Esophagus mucosa (tissue), 1 donor: ENCODE results near the gene ARMCX2. TPM values are rescaled to one million over a fixed set of nuclear protein-coding genes. Genes with fewer than 3 reads are reported as not detected.
"Not testable (repeated sequence)": the region's sequence is repeated elsewhere in the genome, so short reads cannot be mapped to it uniquely, and the experiment has no call there.

ENCODE experiments used
- ATAC-seq: fragments of 200-7000 bp; cut with Tn5 transposase; one replicate; pipeline ENCODE4 v1.9.1; 2020
- total RNA-seq: library from RNA; stranded (reverse); gene quantifications from one replicate; pipeline ENCODE4 v1.2.4, GENCODE V29; 2023
- donor health status: DM: yes; HTN: yes; CAD: no.

The ARMCX2 gene
- total RNA-seq = 3.4 TPM

GRCh38 chrX:101659601-101660063, at the start of gene ARMCX2:
ARMCX2 (minus strand) TSS chrX:101659850; CDS start chrX:101657588, 2,262 bp downstream.
- ATAC-seq = no peak

DNA sequence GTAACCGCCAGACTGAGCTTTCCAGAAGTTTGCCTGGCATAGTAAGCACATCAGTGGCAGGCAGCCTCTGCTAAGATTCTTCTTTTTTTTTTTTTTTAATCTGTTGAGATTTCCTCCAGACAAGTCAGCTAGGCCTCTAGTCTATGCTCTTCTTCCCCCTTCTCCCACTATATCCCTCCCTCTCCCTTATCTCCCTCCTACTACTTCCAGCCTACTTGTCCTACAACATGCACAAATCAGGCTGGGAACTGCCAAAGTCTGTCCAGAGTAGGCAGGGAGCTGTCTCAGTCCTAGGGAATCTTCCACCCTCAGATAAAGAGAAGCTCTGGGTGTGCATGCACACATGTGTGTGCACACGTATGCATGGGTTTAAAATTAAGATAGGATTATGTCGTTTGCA, 49.7 kb upstream of the ARMCX2 start:
- no peak for ATAC-seq

DNA sequence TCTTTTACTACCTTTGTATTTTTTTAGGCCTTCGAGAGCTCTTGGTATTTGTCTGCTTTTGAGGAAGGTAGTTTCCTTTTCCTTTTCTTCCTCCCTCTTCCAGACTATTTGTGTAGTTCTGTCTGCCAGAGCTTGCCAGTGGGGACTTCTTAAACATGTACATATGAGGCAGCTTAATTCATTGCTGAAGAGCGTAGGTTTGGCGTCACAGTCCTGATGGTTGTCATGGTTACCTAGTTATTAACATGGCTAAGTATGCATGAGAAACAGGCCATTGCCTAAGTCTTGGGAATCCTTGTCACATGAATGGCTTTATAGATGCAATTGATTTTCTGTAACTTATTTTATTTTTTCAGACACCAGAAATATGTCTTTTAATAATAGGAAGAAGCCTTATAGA, 48.5 kb upstream of the ARMCX2 start:
- no peak for ATAC-seq

DNA sequence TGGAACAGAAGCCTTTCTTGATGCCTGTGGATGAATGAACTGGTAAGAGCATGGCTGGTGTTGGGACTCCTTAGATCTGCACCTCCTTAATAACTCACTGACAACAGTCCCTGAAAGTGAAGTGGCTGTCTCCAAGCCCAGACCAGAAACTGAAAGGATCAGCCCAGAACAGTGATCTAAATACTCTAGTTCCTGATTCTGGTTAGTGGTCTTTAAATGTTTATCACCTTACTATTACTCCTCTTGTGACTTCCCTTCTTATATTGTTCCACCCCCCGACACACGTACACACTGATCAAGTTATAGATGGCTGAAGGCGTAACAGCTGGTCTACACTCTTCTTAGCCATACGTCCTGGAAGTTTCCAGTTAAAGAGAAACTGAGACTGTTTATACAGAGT, 33.8 kb upstream of the ARMCX2 start:
- ATAC-seq = no peak

DNA sequence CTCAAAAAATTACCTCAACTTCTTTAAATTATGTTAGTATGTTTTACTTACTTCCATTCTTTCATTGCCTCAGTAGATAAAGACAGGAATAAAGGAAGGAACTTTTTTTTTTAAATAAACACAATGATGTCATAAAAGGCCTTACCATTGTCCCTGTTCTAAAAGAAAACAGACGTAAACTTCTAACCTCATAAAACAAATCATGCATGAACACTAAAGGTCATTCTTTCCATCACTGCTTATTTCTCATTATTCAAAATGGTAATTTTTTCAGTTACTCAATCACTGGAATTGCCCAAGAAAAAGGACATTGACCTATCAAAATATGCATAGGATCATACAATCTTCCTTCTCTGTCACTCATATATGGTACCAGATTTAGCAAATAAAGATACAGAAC, 32.2 kb upstream of the ARMCX2 start:
- ATAC-seq = no peak

GRCh38 chrX:101686574-101686973, 26.9 kb upstream of the ARMCX2 start:
- no peak for ATAC-seq

DNA sequence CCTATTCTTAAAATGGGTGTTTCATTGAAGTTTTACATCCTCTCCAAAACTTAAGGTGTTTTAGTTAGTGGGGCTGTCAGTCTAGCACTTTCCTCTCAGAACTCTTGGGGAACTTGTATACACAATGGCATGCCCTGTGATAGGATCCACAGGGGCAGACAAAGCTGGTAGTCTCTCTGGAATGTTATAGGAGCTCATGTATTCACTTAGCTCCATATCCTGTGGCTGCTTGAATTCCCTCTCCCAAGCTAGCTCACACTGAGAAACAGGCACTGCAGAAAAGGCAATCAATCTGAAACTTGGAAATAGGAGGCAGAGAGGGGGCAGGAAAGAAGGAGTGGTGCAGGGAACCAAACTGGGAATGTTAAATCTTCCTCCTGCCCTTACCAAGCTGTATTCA, 26.3 kb upstream of the ARMCX2 start:
- no peak for ATAC-seq

- ATAC-seq = no peak
Measured at GRCh38 chrX:101682723-101683122, 23.1 kb upstream of the ARMCX2 start.

DNA sequence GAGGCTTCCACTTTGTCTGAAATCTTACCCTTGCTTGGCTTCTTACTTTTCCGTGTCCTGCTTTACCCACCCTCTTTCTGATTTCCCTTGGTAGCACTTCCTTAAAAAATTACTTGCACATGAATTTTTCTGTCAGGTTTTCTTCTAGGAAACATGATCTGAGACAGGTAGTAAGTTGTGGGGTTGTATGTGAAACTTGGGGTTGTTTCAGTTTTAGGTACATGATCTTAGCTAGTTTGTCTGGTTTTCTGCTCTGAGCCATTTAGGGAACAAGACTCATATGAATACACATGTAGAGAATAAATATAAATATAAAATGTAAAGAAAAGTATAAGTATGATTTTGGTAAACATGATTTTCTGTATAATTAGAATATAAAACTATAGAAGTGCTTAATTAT, 17.4 kb upstream of the ARMCX2 start:
- no peak for ATAC-seq

GRCh38 chrX:101676571-101676970, 16.9 kb upstream of the ARMCX2 start:
- no peak for ATAC-seq

DNA sequence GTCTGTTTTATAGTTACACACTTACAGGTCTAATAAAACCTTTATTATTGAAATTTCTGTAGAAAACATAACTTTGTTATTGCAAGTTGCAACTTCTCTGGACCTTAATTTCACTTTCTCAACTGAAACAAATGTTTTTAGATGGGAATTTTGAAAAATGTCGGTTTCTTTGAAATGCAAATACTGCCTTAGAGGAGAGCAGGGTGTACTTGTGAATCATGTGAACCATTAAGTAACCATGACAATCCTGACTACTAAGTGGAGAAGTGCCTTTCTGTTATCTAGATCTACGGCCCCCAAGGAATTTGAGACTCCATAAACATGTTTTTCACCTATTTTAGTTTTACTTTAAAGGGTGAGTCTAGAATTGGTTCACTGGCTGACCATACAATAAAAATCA, 8.5 kb upstream of the ARMCX2 start:
- ATAC-seq = no peak

GRCh38 chrX:101658661-101659491, 774 bp downstream of the ARMCX2 start:
- ATAC-seq = peak; percentile 52

- peak; percentile 69 for ATAC-seq
Measured at GRCh38 chrX:101657495-101657894, 2.2 kb downstream of the ARMCX2 start.

GRCh38 chrX:101656817-101657216, 2.8 kb downstream of the ARMCX2 start:
- ATAC-seq = no peak

GRCh38 chrX:101655534-101655933, 4.1 kb downstream of the ARMCX2 start:
- no peak for ATAC-seq

- ATAC-seq = not testable (repeated sequence)
Measured at GRCh38 chrX:101647716-101648115, 11.9 kb downstream of the ARMCX2 start.

GRCh38 chrX:101642093-101642492, 17.6 kb downstream of the ARMCX2 start:
- peak; percentile 20 for ATAC-seq

- no peak for ATAC-seq
Measured at GRCh38 chrX:101639583-101639982, 20.1 kb downstream of the ARMCX2 start.

DNA sequence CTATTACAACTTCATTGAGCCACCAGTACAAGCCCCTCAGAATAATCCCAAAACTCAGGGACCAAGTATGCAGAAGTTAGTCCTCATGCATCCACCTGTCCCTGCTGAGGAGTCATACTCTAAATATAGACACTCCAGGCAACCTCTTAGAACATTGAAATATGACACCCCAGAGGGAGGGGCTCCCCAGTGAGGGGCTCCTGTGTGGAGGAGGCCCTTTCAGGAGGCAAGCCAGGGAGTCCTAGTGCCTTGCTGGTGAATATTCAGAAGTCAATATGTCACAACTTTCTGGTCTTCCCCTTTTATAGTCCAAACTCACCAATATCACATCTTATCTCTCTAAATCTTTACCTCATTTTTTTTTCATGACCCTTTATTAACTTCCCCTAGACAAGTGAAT, 40.3 kb downstream of the ARMCX2 start:
- ATAC-seq = no peak

DNA sequence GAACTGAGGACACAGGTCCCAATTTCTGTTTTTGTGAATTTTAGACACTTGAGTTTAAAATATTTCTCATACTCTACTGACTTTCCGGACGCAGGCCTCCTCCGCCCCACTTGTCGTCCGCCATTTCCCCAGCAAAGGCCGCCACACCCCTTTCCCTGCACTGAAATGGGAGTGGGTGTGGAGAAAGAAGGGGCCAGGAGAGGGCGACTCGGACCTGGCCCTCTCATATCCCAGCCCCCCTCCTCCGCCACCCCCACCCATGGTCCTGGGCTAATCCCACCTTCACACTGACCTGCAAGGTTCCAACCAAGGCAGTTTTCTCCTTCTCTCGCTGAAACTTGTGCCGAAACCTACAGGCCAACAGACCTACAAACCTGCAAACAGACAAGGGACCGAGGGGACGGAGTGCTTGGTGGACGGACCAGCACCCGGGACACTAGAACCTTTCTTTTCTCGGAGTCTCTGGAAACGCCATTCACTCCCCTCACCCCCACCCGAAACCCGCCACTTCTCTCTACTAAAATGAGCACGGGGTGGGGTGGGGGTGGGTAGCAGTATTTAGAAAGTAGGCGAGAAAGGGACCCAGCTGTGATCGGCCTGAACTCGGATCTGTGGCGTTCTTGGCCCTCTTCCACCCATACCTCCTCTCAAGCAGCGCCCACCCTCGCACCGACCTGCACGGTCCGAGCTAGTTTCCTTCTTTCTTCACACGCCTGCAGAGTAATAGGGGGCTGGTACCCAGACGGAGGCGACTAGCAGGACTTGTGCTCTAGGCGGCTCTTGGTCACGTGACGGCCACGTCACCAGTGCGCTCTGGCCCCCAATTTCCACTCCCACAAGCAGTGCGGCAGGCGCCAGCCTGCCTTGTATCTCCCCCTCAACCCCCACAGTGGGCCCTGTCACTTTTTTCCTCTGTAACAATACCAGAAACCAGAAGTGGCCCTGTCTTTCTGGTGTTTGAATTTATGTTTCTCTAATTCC, 42.1 kb downstream of the ARMCX2 start, which contains the start of gene ARMCX6:
Gene ARMCX6 (minus strand): TSS at position 790 of the 981 bp plus-strand sequence. CDS start 1,380 bp downstream, outside the sequence.
- ATAC-seq = peak; percentile 76

- no peak for ATAC-seq
Measured at GRCh38 chrX:101605728-101606127, 53.9 kb downstream of the ARMCX2 start.
